H9 (cell line): ENCODE measurements around the gene SSBP2. TPM values are rescaled to one million over a fixed set of nuclear protein-coding genes. Genes with fewer than 3 reads are reported as not detected.
A peak's percentile ranks its signal among the peaks of the same experiment; 100 is the strongest.

Experiments used
- DNase-seq: peaks from one replicate; pipeline ENCODE4 v3.0.0-alpha.2; 2017
- H2AFZ ChIP-seq: one replicate; pipeline ENCODE4 v1.6.1; 2013; ENCODE audit warnings: mild to moderate bottlenecking, low read length, control low read depth, moderate library complexity
- H2AK5ac ChIP-seq: 2 replicates; pipeline ENCODE4 v1.6.1; 2013; ENCODE audit warnings: low read length, control low read depth, mixed read lengths; ENCODE audit not compliant: insufficient read length
- H2BK120ac ChIP-seq: one replicate; pipeline ENCODE4 v1.6.1; 2013; ENCODE audit warnings: low read depth, mild to moderate bottlenecking, low read length, control low read depth, inconsistent platforms; ENCODE audit not compliant: poor library complexity, severe bottlenecking
- H2BK12ac ChIP-seq: 2 replicates; pipeline ENCODE4 v1.6.1; 2013; ENCODE audit warnings: low read length, control low read depth, mixed read lengths, low read depth; ENCODE audit not compliant: insufficient read length
- H2BK15ac ChIP-seq: 2 replicates; pipeline ENCODE4 v1.6.1; 2013; ENCODE audit warnings: low read depth, low read length, control low read depth
- H2BK20ac ChIP-seq: one replicate; pipeline ENCODE4 v1.6.1; 2013; ENCODE audit warnings: low read depth, mild to moderate bottlenecking, low read length, control low read depth, inconsistent platforms; ENCODE audit not compliant: poor library complexity, severe bottlenecking
- H2BK5ac ChIP-seq: 2 replicates; pipeline ENCODE4 v1.6.1; 2013; ENCODE audit warnings: low read length, control low read depth, mixed read lengths; ENCODE audit not compliant: insufficient read length
- H3K14ac ChIP-seq: 2 replicates; pipeline ENCODE4 v1.6.1; 2013; ENCODE audit warnings: low read length, control low read depth; ENCODE audit not compliant: insufficient read depth
- H3K18ac ChIP-seq: 2 replicates; pipeline ENCODE4 v1.6.1; 2013; ENCODE audit warnings: low read depth, mild to moderate bottlenecking, mixed read lengths, low read length, control low read depth; ENCODE audit not compliant: insufficient read length
- H3K23ac ChIP-seq: 2 replicates; pipeline ENCODE4 v1.6.1; 2013; ENCODE audit warnings: low read length, control low read depth, mixed read lengths, low read depth; ENCODE audit not compliant: insufficient read length
- H3K23me2 ChIP-seq: 2 replicates; pipeline ENCODE4 v1.6.1; 2013; ENCODE audit warnings: low read depth, mild to moderate bottlenecking, mixed read lengths, low read length, control low read depth; ENCODE audit not compliant: insufficient read length, poor library complexity, severe bottlenecking
- H3K27ac ChIP-seq: 2 replicates; pipeline ENCODE4 v1.5.1; 2013; ENCODE audit warnings: low read length, control low read depth, mixed read lengths, low read depth; ENCODE audit not compliant: insufficient read length
- H3K27me3 ChIP-seq: 2 replicates; pipeline ENCODE4 v1.6.1; 2013; ENCODE audit warnings: low read length, control low read depth, inconsistent platforms; ENCODE audit not compliant: insufficient read depth
- H3K4ac ChIP-seq: 2 replicates; pipeline ENCODE4 v1.6.1; 2013; ENCODE audit warnings: low read depth, mild to moderate bottlenecking, control low read depth, inconsistent platforms, low read length, moderate library complexity
- H3K4me1 ChIP-seq: 2 replicates; pipeline ENCODE4 v1.6.1; 2013; ENCODE audit warnings: low read length, control low read depth, inconsistent platforms; ENCODE audit not compliant: insufficient read depth
- H3K4me2 ChIP-seq: 2 replicates; pipeline ENCODE4 v1.6.1; 2013; ENCODE audit warnings: low read length, control low read depth, mixed read lengths; ENCODE audit not compliant: insufficient read length, insufficient read depth
- H3K56ac ChIP-seq: 2 replicates; pipeline ENCODE4 v1.6.1; 2013; ENCODE audit warnings: low read depth, mild to moderate bottlenecking, mixed read lengths, low read length, control low read depth; ENCODE audit not compliant: insufficient read length
- H3K79me1 ChIP-seq: 2 replicates; pipeline ENCODE4 v1.6.1; 2013; ENCODE audit warnings: low read depth, mild to moderate bottlenecking, moderate library complexity, low read length, control low read depth, inconsistent platforms; ENCODE audit not compliant: insufficient read depth, poor library complexity, severe bottlenecking
- H3K79me2 ChIP-seq: 2 replicates; pipeline ENCODE4 v1.6.1; 2013; ENCODE audit warnings: low read length, control low read depth, inconsistent platforms; ENCODE audit not compliant: insufficient read depth
- H3K9ac ChIP-seq: 2 replicates; pipeline ENCODE4 v1.6.1; 2013; ENCODE audit warnings: low read length, control low read depth, mixed read lengths; ENCODE audit not compliant: insufficient read length; ENCODE audit errors: extremely low read depth
- H3K9me3 ChIP-seq: one replicate; pipeline ENCODE4 v1.6.1; 2013; ENCODE audit warnings: low read depth, low read length, inconsistent platforms; ENCODE audit not compliant: control insufficient read depth
- H3T11ph ChIP-seq: one replicate; pipeline ENCODE4 v1.6.1; 2013; ENCODE audit warnings: mild to moderate bottlenecking, low read length, control low read depth, inconsistent platforms
- H4K20me1 ChIP-seq: one replicate; pipeline ENCODE4 v1.6.1; 2013; ENCODE audit not compliant: control insufficient read depth, insufficient read length, insufficient read depth
- H4K5ac ChIP-seq: 2 replicates; pipeline ENCODE4 v1.6.1; 2013; ENCODE audit warnings: low read depth, mild to moderate bottlenecking, mixed read lengths, low read length, control low read depth; ENCODE audit not compliant: insufficient read length
- H4K8ac ChIP-seq: replicated peaks from 2 replicates; pipeline ENCODE4 v1.6.1; 2013; ENCODE audit warnings: low read length, control low read depth, mixed read lengths, low read depth; ENCODE audit not compliant: insufficient read length
- H4K91ac ChIP-seq: 2 replicates; pipeline ENCODE4 v1.6.1; 2013; ENCODE audit warnings: low read depth, mild to moderate bottlenecking, moderate library complexity, mixed read lengths, low read length, control low read depth; ENCODE audit not compliant: insufficient read length
- H3K27ac Mint-ChIP-seq, 3 experiments: 2 replicates in 2 of 3; 3 replicates in 1 of 3; pipeline ENCODE4 v1.8.0; 2020 to 2021; ENCODE audit warnings: mixed read lengths in 3 of 3, mild to moderate bottlenecking in 1 of 3, moderate library complexity in 1 of 3
- H3K27me3 Mint-ChIP-seq: 2 replicates; pipeline ENCODE4 v1.8.0; 2021; ENCODE audit warnings: low read depth, mild to moderate bottlenecking, moderate library complexity, mixed read lengths
- H3K36me3 Mint-ChIP-seq, 3 experiments: 2 replicates in 2 of 3; 3 replicates in 1 of 3; pipeline ENCODE4 v1.8.0; 2020 to 2021; ENCODE audit warnings: low read depth in 3 of 3, mixed read lengths in 3 of 3; ENCODE audit not compliant: insufficient read depth in 1 of 3
- H3K4me1 Mint-ChIP-seq, 2 experiments: 2 replicates each; pipeline ENCODE4 v1.8.0; 2020; ENCODE audit warnings: mixed read lengths in 2 of 2
- H3K4me3 Mint-ChIP-seq, 2 experiments: 2 replicates in 1 of 2; 3 replicates in 1 of 2; pipeline ENCODE4 v1.8.0; 2020 to 2021; ENCODE audit warnings: mild to moderate bottlenecking in 2 of 2, mixed read lengths in 2 of 2, moderate library complexity in 1 of 2
- H3K9me3 Mint-ChIP-seq, 2 experiments: 2 replicates in 1 of 2; 3 replicates in 1 of 2; pipeline ENCODE4 v1.8.0; 2020; ENCODE audit warnings: mild to moderate bottlenecking in 2 of 2, mixed read lengths in 2 of 2, moderate library complexity in 1 of 2
- CTCF ChIP-seq: fragments of 200-600 bp; sonication (generic); conservative IDR thresholded peaks from 3 replicates; pipeline ENCODE4 v1.8.0; 2021; ENCODE audit warnings: antibody characterized with exemption, mild to moderate bottlenecking
- WGBS: extraction: QIAGEN DNeasy Blood & Tissue Kit; methylation state at CpG from one replicate; pipeline ENCODE4 v1.1.7; 2013; ENCODE audit warnings: missing lambda C conversion rate, low lambda C conversion rate, mixed read lengths; ENCODE audit not compliant: insufficient read length; ENCODE audit errors: extremely low coverage; 5-methylcytosine and 5-hydroxymethylcytosine counted together
- total RNA-seq: library from RNA; stranded (reverse); gene quantifications from 2 replicates; pipeline ENCODE4 v1.2.1, GENCODE V29; 2021

Gene SSBP2
- total RNA-seq, 1 experiment from 2014 or later = 35.6 TPM

- no peak overlapping the region for H2AK5ac ChIP-seq
- peaks cover 0 to 6% of the 10 kb centered on the region in 2 experiments; a peak in 1 of 5 replicates for H3K9me3 Mint-ChIP-seq
- no peaks in the 10 kb centered on the region for H3K79me1 ChIP-seq
- H3K27ac ChIP-seq = no peak overlapping the region
- H3K27me3 ChIP-seq = no peaks in the 10 kb centered on the region
- no peak overlapping the region for H2BK5ac ChIP-seq
- H2BK120ac ChIP-seq = no peak overlapping the region
- no peak overlapping the region for H3T11ph ChIP-seq
- H4K91ac ChIP-seq = no peak overlapping the region
- no peak overlapping the region for H3K56ac ChIP-seq
- H2BK20ac ChIP-seq = no peak overlapping the region
- H3K27ac Mint-ChIP-seq = peak overlapping the region in 2 of 3 experiments; percentile 19 to 76; a peak in 2 of 7 replicates
- H2AFZ ChIP-seq = no peak overlapping the region
- H3K18ac ChIP-seq = no peak overlapping the region
- no peak overlapping the region for H3K4me2 ChIP-seq
- no peak overlapping the region for H2BK15ac ChIP-seq
- no peak overlapping the region for H2BK12ac ChIP-seq
- H3K4me1 Mint-ChIP-seq = peaks cover 2 to 5% of the 10 kb centered on the region in 2 experiments
- no peak overlapping the region for H4K8ac ChIP-seq
- no peak for DNase-seq
- no peaks in the 10 kb centered on the region for H3K4me1 ChIP-seq
- WGBS = no CpG with 5 or more reads among the region's 1 CpG
- peaks cover 0 to 15% (median 5%) of the 10 kb centered on the region in 3 experiments; a peak in 5 of 7 replicates for H3K36me3 Mint-ChIP-seq
- no peaks in the 10 kb centered on the region for H3K27me3 Mint-ChIP-seq
- no peak overlapping the region for H3K4ac ChIP-seq
- no peaks in the 10 kb centered on the region for H3K79me2 ChIP-seq
- no peaks in the 10 kb centered on the region for H4K20me1 ChIP-seq
- H3K14ac ChIP-seq = no peak overlapping the region
- H3K9ac ChIP-seq = no peak overlapping the region
- no peak overlapping the region for H4K5ac ChIP-seq
- H3K23me2 ChIP-seq = no peaks in the 10 kb centered on the region
- no peak overlapping the region for H3K23ac ChIP-seq
- no peaks in the 10 kb centered on the region for H3K9me3 ChIP-seq
- H3K4me3 Mint-ChIP-seq = no peak overlapping the region
- TF ChIP-seq CTCF = no peak
Observed at GRCh38 chr5:81687292-81687691, 63.6 kb downstream of the SSBP2 start.
